ENCODE data around the gene DSTN.

The DSTN gene

DNA sequence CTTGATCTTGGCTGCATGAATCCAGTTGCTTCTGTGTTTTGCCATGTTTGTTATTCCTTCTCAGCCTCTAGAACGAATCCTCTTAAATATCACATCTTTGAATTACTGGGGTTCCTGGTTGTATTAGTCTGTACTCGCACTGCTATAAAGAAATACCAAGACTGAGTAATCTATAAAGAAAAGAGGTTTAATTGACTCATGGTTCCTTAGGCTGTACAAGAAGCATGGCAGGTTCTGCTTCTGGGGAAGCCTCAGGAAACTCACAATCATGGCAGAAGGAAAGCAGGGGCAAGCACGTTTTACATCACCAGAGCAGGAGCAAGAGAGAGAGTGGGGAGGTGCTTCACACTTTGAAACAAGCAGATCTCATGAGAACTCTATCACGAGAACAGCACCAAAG, 20.7 kb upstream of the DSTN start:
- no peak for DNase-seq (ENCODE audit: low spot score)

DNA sequence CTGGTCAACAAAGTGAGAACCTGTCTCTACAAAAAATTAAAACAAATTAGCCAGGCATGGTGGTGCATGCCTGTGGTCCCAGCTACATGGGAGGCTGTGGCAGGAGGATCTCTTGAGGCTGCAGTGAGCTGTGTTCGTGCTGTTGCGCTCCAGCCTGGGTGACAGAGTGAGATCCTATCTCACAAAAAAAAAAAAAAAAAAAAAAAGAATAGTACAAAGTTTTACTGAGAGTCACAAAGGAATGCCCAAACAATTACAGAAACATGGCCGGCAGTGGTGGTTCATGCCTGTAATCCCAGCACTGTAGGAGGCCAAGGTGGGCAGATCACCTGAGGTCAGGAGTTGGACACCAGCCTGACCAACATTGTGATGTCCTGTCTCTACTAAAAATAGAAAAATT, 14.8 kb upstream of the DSTN start:
- no peak for DNase-seq (ENCODE audit: low spot score)

- DNase-seq (ENCODE audit: low spot score): no peak
Observed at GRCh38 chr20:17556837-17557674, 12.8 kb upstream of the DSTN start.

GRCh38 chr20:17557675-17558006, 12.2 kb upstream of the DSTN start:
- DNase-seq (ENCODE audit: low spot score): no peak

DNA sequence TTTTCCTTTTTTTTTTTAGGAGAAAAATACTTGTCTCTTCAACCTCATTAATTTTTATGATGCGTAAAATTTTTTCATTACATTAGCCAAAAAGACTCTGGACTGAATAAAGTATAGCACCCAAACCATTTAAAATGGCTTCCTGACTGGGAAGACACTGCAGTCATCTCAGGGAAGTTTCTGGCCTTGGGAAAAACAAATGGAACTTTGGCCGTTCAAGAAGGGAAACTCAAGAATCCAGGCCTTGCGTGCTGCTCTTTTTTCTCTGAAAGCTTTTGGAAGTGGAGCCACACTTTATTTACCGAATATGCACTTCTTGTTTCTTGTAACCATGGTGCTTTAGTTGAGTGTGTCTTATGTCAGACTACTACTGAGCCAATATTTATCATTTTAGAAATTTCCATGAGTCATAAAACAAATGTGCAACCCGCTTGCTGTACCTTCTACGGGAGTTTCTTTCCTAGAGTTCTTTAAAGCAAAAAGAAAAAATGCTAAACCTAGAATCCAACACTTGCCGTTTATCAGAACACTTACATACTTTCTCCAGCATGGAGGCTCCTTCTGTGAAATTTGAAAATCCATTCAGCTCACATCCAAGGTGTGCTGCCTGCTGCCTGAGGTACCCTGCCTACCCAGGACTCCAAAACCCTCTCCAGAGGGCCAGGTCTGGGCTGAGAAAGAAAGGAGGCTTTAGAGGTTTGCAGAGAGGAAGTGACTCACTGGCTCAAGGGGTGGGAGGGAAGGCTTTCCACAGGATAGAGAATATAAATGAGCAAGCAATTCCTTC, 11.5 kb upstream of the DSTN start:
- no peak for DNase-seq (ENCODE audit: low spot score)

DNA sequence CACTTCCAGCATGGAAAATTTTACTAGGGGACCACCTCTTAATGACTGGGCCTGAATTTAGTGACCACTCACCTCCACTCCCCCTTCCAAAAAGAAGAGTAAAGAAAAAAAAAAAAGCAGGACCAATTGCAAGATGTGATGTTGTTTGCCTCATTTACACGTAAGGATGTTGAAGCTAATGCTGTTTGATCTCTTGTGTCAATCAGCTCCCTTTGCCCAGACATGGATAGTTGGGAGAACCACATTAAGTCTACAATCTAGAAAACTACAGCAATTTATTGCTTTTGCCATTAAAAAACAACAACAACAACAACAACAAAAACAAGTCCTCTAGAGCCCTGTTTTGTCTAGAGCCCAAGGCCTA, 11.0 kb upstream of the DSTN start:
- DNase-seq (ENCODE audit: low spot score): no peak

GRCh38 chr20:17559338-17559737, 10.5 kb upstream of the DSTN start:
- no peak for DNase-seq (ENCODE audit: low spot score)

DNA sequence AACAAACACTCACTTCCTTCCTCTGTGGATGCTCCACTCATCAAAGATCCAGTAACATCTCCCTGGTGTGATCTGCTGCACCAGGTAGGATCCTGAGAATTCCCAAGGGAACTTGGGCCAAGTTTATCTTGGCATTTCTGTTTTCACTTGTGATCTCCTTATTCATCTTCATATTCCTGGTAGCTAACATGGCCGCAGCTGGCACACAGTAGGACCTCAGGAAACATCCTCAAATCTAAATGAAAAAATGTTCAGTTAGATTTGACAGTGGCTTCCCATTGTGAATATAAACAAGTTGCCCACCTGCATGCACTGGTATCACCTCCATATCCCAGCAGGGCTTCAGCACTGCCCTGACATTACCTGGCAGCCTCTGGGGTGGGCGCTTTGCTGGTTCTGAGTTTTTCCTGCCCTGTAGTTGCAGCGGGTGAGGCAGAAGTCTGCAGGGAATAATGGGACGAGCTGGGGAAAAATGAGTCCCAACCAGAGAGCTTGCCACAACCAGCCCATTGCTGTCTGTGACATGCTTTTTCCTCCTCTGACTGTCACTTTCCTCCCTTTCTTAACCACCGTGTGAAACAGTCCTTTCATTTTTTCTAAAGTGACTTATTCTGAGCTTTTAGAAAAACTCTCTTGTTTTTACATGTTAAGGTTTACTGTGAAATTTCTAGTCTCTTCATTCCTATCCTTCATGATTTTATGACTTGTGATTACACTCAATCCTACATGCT, 9.4 kb upstream of the DSTN start:
- DNase-seq (ENCODE audit: low spot score): no peak

DNA sequence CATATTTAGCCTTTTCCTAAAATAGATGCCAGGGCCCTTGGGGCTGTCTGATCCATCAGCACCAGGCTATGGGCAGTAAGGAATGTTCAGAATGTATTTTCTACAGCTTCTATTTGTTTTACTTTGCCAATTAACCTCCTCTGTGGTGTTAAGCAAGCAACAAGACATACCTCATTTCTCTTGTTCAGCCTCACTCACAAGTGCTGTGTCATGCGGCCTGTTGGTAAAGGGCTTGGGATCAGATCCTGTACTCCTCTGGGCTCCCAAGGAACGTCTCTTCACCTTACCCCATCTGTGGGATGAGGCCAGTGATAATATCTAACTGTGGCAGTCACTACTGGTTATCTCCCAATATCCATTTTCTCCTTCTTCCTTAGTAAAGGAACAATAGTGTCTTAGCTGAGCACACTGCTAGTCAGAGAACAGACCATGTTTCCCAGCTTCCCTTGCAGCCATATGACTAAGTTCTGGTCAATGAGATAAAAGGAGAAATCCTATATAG, 7.0 kb upstream of the DSTN start:
- DNase-seq (ENCODE audit: low spot score): no peak

GRCh38 chr20:17565169-17565845, 4.6 kb upstream of the DSTN start:
- no peak for DNase-seq (ENCODE audit: low spot score)

GRCh38 chr20:17566345-17566744, 3.5 kb upstream of the DSTN start:
- no peak for DNase-seq (ENCODE audit: low spot score)

GRCh38 chr20:17568045-17568788, 1.7 kb upstream of the DSTN start:
- DNase-seq (ENCODE audit: low spot score): no peak

GRCh38 chr20:17568972-17569521, 828 bp upstream of the DSTN start:
- DNase-seq (ENCODE audit: low spot score): peak; percentile 31

- DNase-seq (ENCODE audit: low spot score): peak; percentile 55
Observed at GRCh38 chr20:17570347-17571152, 675 bp downstream of the DSTN start.

- no peak for DNase-seq (ENCODE audit: low spot score)
Observed at GRCh38 chr20:17571153-17571527, 1.3 kb downstream of the DSTN start.

- DNase-seq (ENCODE audit: low spot score): no peak
Observed at GRCh38 chr20:17572034-17572638, 2.3 kb downstream of the DSTN start.

- no peak for DNase-seq (ENCODE audit: low spot score)
Observed at GRCh38 chr20:17573463-17573862, 3.6 kb downstream of the DSTN start.

- DNase-seq (ENCODE audit: low spot score): no peak
Observed at GRCh38 chr20:17576215-17576614, 6.3 kb downstream of the DSTN start.

GRCh38 chr20:17579369-17580039, 9.6 kb downstream of the DSTN start:
- no peak for DNase-seq (ENCODE audit: low spot score)
